Measurements from ENCODE around the gene ACTN2. TPM values are rescaled to one million over a fixed set of nuclear protein-coding genes. Genes with fewer than 3 reads are reported as not detected.

ACTN2 gene
- polyA plus RNA-seq, 3 donors = 0.07 TPM; not detected in 2

- Mint-ChIP-seq H3K4me1 (peaks cover 3% of the 10 kb centered on the region), H3K4me3 (peak overlapping the region in 1 of 2 donors; percentile 9), H3K27ac (no peak overlapping the region), H3K9me3 (peaks cover 0 to 6% (median 3%) of the 10 kb centered on the region in 7 donors), H3K36me3 (peaks cover under 1% of the 10 kb centered on the region in 2 donors), H3K27me3 (ENCODE audit: low read depth in 3 of 3) (peaks cover 22 to 48% (median 34%) of the 10 kb centered on the region in 3 donors)
- TF ChIP-seq CTCF (IDR thresholded peaks at IDR 0.05) = no peak
- no peak overlapping the region for H2AFZ ChIP-seq (ENCODE audit: insufficient read depth, low read depth, low read length, poor library complexity, severe bottlenecking)
- H3K4me2 ChIP-seq (replicated peaks; ENCODE audit: extremely low read depth, low read length, poor library complexity, severe bottlenecking) = no peak overlapping the region
- no peak overlapping the region for H3K9ac ChIP-seq (ENCODE audit: insufficient read depth, low read length, poor library complexity, severe bottlenecking)
- H3K79me2 ChIP-seq (ENCODE audit: insufficient read depth, low read length) = no peaks in the 10 kb centered on the region
- H3K36me3 ChIP-seq (replicated peaks in 1 of 2; ENCODE audit: control insufficient read depth in 1 of 2, insufficient read depth in 2 of 2, low read length in 2 of 2) = no peaks in the 10 kb centered on the region
- H3K9me3 ChIP-seq (replicated peaks in 1 of 2; ENCODE audit: control insufficient read depth in 1 of 2, insufficient read depth in 1 of 2, low read length in 2 of 2) = peaks cover 0 to 6% of the 10 kb centered on the region in 2 donors
- WGBS (ENCODE audit: insufficient coverage) = 71% methylated on average over 2 of the region's 3 CpGs
- H3K27me3 ChIP-seq (ENCODE audit: control insufficient read depth in 2 of 2, insufficient read depth in 2 of 2, low read length in 2 of 2) = peaks cover 27 to 31% of the 10 kb centered on the region in 2 donors
- H3K4me3 ChIP-seq (replicated peaks in 1 of 3; ENCODE audit: low read depth in 2 of 3, low read length in 3 of 3) = no peak overlapping the region
- intact Hi-C loops (cut with micrococcal nuclease) = no loop called here
- H3K4me1 ChIP-seq (ENCODE audit: control insufficient read depth in 1 of 2, insufficient read depth in 2 of 2, low read length in 2 of 2) = peaks cover 1 to 3% of the 10 kb centered on the region in 2 donors
- no peak for DNase-seq
- H4K20me1 ChIP-seq (ENCODE audit: insufficient read depth, low read length) = no peaks in the 10 kb centered on the region
- H3K27ac ChIP-seq (ENCODE audit: low read depth in 1 of 2, low read length in 2 of 2) = no peak overlapping the region
These were observed 5.8 kb downstream of the ACTN2 start for GRCh38 chr1:236692128-236692527.

GRCh38 chr1:236692742-236693141 is 6.4 kb downstream of the ACTN2 start:
- peaks cover 16 to 44% (median 29%) of the 10 kb centered on the region in 3 donors for H3K27me3 Mint-ChIP-seq (ENCODE audit: low read depth in 3 of 3)

More at GRCh38 chr1:236692742-236693141, 6.4 kb downstream of the ACTN2 start:
- H3K36me3 ChIP-seq (replicated peaks in 1 of 2; ENCODE audit: control insufficient read depth in 1 of 2, insufficient read depth in 2 of 2, low read length in 2 of 2) = no peaks in the 10 kb centered on the region
- H3K79me2 ChIP-seq (ENCODE audit: insufficient read depth, low read length) = no peaks in the 10 kb centered on the region
- no peak for TF ChIP-seq CTCF (IDR thresholded peaks at IDR 0.05)
- H3K4me1 ChIP-seq (ENCODE audit: control insufficient read depth in 1 of 2, insufficient read depth in 2 of 2, low read length in 2 of 2) = no peaks in the 10 kb centered on the region
- no peak for DNase-seq
- no peak overlapping the region for H3K4me2 ChIP-seq (replicated peaks; ENCODE audit: extremely low read depth, low read length, poor library complexity, severe bottlenecking)
- Mint-ChIP-seq H3K4me3 (no peak overlapping the region), H3K9me3 (peaks cover 0 to 3% (median 0%) of the 10 kb centered on the region in 7 donors), H3K27ac (no peak overlapping the region), H3K36me3 (no peaks in the 10 kb centered on the region), H3K4me1 (no peaks in the 10 kb centered on the region)
- no peak overlapping the region for H3K4me3 ChIP-seq (replicated peaks in 1 of 3; ENCODE audit: low read depth in 2 of 3, low read length in 3 of 3)
- H2AFZ ChIP-seq (ENCODE audit: insufficient read depth, low read depth, low read length, poor library complexity, severe bottlenecking) = no peak overlapping the region
- H3K27me3 ChIP-seq (ENCODE audit: control insufficient read depth in 2 of 2, insufficient read depth in 2 of 2, low read length in 2 of 2) = peaks cover 21 to 25% of the 10 kb centered on the region in 2 donors
- no peaks in the 10 kb centered on the region for H3K9me3 ChIP-seq (replicated peaks in 1 of 2; ENCODE audit: control insufficient read depth in 1 of 2, insufficient read depth in 1 of 2, low read length in 2 of 2)
- no peaks in the 10 kb centered on the region for H4K20me1 ChIP-seq (ENCODE audit: insufficient read depth, low read length)
- intact Hi-C loops (cut with micrococcal nuclease) = no loop called here
- 96% methylated on average over 10 of the region's 10 CpGs for WGBS (ENCODE audit: insufficient coverage)
- no peak overlapping the region for H3K9ac ChIP-seq (ENCODE audit: insufficient read depth, low read length, poor library complexity, severe bottlenecking)
- H3K27ac ChIP-seq (ENCODE audit: low read depth in 1 of 2, low read length in 2 of 2) = no peak overlapping the region

All from CD14-positive monocyte (primary cell).